ENCODE data around the gene FSHR.

The FSHR gene

GRCh38 chr2:48948400-48949125, 205.8 kb downstream of the FSHR start:
- DNase-seq = no peak

- DNase-seq = no peak
These were observed 207.8 kb downstream of the FSHR start for GRCh38 chr2:48946449-48947048.

GRCh38 chr2:48944956-48945355, 209.4 kb downstream of the FSHR start:
- DNase-seq = no peak

GRCh38 chr2:48943436-48943835, 210.9 kb downstream of the FSHR start:
- DNase-seq = no peak

- DNase-seq = no peak
These were observed 212.4 kb downstream of the FSHR start for GRCh38 chr2:48941908-48942307.

GRCh38 chr2:48941456-48941855, 212.9 kb downstream of the FSHR start:
- no peak for DNase-seq

- no peak for DNase-seq
These were observed 213.7 kb downstream of the FSHR start for GRCh38 chr2:48940606-48941005.

GRCh38 chr2:48939232-48939631, 215.1 kb downstream of the FSHR start:
- no peak for DNase-seq

GRCh38 chr2:48938231-48938630, 216.1 kb downstream of the FSHR start:
- no peak for DNase-seq

- DNase-seq = no peak
These were observed 219.5 kb downstream of the FSHR start for GRCh38 chr2:48934807-48935206.

- DNase-seq = no peak
These were observed 220.4 kb downstream of the FSHR start for GRCh38 chr2:48933828-48934497.

GRCh38 chr2:48932667-48933066, 221.6 kb downstream of the FSHR start:
- no peak for DNase-seq

- DNase-seq = no peak
These were observed 224.6 kb downstream of the FSHR start for GRCh38 chr2:48929571-48930301.

- no peak for DNase-seq
These were observed 227.0 kb downstream of the FSHR start for GRCh38 chr2:48927355-48927754.

- no peak for DNase-seq
These were observed 238.4 kb downstream of the FSHR start for GRCh38 chr2:48915884-48916283.

GRCh38 chr2:48915227-48915626, 239.1 kb downstream of the FSHR start:
- DNase-seq = no peak

GRCh38 chr2:48914477-48915089, 239.7 kb downstream of the FSHR start:
- DNase-seq = no peak
